Esophagus mucosa (tissue), 1 donor: ENCODE measurements around the gene ALDH3B2. TPM values are rescaled to one million over a fixed set of nuclear protein-coding genes. Genes with fewer than 3 reads are reported as not detected.

Experiments used
- ATAC-seq: fragments of 200-7000 bp; cut with Tn5 transposase; one replicate; pipeline ENCODE4 v1.9.1; 2020
- total RNA-seq: library from RNA; stranded (reverse); gene quantifications from one replicate; pipeline ENCODE4 v1.2.4, GENCODE V29; 2023
- donor health status: DM: yes; HTN: yes; CAD: no.

ALDH3B2 gene
- total RNA-seq, 1 donor from 2014 or later, result 206 TPM

GRCh38 chr11:67613960-67614715 lies 60.3 kb downstream of the ALDH3B2 start:
- ATAC-seq, result peak; percentile 62

GRCh38 chr11:67613313-67613959 lies 61.0 kb downstream of the ALDH3B2 start:
- no peak for ATAC-seq

GRCh38 chr11:67612751-67613150 lies 61.7 kb downstream of the ALDH3B2 start:
- ATAC-seq, result no peak

Other genes starting within 250 kb of the ALDH3B2 start
- gene RPS6KB2, start 246.1 kb downstream of the ALDH3B2 start, total RNA-seq, result 95.0 TPM
- 2.5 TPM for gene PTPRCAP, start 236.9 kb downstream of the ALDH3B2 start, total RNA-seq
- gene CORO1B, start 231.1 kb downstream of the ALDH3B2 start, total RNA-seq, result 74.0 TPM
- not detected for gene GPR152, start 221.9 kb downstream of the ALDH3B2 start, total RNA-seq
- gene CABP4, start 219.3 kb downstream of the ALDH3B2 start, total RNA-seq, result 0.24 TPM
- gene TMEM134, start 205.4 kb downstream of the ALDH3B2 start, total RNA-seq, result 135 TPM
- gene AIP, start 191.6 kb downstream of the ALDH3B2 start, total RNA-seq, result 23.5 TPM
- gene PITPNM1, start 169.3 kb downstream of the ALDH3B2 start, total RNA-seq, result 36.5 TPM
- 34.8 TPM for gene CDK2AP2, start 166.5 kb downstream of the ALDH3B2 start, total RNA-seq
- not detected for gene CABP2, start 151.2 kb downstream of the ALDH3B2 start, total RNA-seq
- 2,342 TPM for gene GSTP1, start 90.8 kb downstream of the ALDH3B2 start, total RNA-seq
- 140 TPM for gene NDUFV1, start 67.7 kb downstream of the ALDH3B2 start, total RNA-seq
- gene NUDT8, start 44.7 kb downstream of the ALDH3B2 start, total RNA-seq, result 56.0 TPM
- gene TBX10, start 34.9 kb downstream of the ALDH3B2 start, total RNA-seq, result not detected
- 0.20 TPM for gene ACY3, start 23.9 kb downstream of the ALDH3B2 start, total RNA-seq